Measurements from ENCODE around the gene CYP46A1. TPM values are rescaled to one million over a fixed set of nuclear protein-coding genes. Genes with fewer than 3 reads are reported as not detected.

CYP46A1 gene
- total RNA-seq, 3 donors from 2014 or later (not counting 1 experiment from before 2014, with no cell fraction given), result 0.09 to 0.45 (median 0.09) TPM

DNA sequence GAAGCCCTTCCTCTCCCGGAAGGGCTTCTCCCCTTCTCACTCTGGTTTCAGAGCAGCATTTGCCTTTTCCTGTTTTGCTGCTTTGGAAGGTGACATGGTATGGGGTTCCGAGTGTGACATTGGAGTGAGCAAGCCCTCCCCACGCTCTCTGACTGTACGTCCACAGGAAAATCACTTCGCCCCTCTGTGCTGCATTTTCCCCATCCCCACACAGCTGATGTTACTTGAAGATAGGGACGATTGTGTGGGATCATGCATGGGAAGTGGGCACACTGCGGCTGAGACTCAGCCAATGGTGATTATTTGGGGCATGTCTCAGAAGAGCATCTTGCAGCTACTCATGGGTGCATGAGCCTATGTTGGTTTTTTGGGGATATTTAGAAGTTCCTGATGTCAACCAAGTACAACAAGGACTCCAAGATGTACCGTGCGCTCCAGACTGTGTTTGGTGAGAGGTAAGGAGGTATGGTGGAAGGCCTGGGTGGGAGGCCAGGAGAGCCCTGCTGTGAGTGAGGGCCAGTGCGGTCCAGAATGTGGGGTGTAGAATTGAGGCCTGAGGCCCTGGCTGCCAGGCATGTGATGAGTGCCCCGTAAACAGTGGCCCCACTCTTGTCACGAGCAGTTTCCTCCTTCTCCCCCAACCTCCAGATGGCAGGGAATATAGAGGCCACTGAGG, 15.1 kb downstream of the CYP46A1 start:
- Histone ChIP-seq H3K27me3 (ENCODE audit: control insufficient read depth, insufficient read depth, low read length) (no peaks in the 10 kb centered on the region), H3K9me3 (ENCODE audit: control insufficient read depth, insufficient read depth, low read length) (peaks cover 10% of the 10 kb centered on the region), H3K36me3 (ENCODE audit: control insufficient read depth, insufficient read depth, low read length) (no peaks in the 10 kb centered on the region), H3K4me3 (ENCODE audit: low read length) (no peak overlapping the region), H3K4me1 (ENCODE audit: control insufficient read depth, insufficient read depth, low read length) (peaks cover 8% of the 10 kb centered on the region), H3K27ac (ENCODE audit: low read length) (no peak overlapping the region)
- Mint-ChIP-seq H3K36me3 (peaks cover 15% of the 10 kb centered on the region), H3K4me3 (no peak overlapping the region), H3K27me3 (ENCODE audit: low read depth in 2 of 2) (peaks cover 25 to 40% of the 10 kb centered on the region in 2 donors), H3K27ac (no peak overlapping the region), H3K4me1 (peaks cover 0 to 5% of the 10 kb centered on the region in 2 donors), H3K9me3 (peaks cover 7 to 8% of the 10 kb centered on the region in 2 donors)
- DNase-seq, result no peak
- no peak for ATAC-seq
- 70% methylated on average over 11 of the region's 12 CpGs for WGBS (ENCODE audit: insufficient coverage)
- TF ChIP-seq, protein P1, sequence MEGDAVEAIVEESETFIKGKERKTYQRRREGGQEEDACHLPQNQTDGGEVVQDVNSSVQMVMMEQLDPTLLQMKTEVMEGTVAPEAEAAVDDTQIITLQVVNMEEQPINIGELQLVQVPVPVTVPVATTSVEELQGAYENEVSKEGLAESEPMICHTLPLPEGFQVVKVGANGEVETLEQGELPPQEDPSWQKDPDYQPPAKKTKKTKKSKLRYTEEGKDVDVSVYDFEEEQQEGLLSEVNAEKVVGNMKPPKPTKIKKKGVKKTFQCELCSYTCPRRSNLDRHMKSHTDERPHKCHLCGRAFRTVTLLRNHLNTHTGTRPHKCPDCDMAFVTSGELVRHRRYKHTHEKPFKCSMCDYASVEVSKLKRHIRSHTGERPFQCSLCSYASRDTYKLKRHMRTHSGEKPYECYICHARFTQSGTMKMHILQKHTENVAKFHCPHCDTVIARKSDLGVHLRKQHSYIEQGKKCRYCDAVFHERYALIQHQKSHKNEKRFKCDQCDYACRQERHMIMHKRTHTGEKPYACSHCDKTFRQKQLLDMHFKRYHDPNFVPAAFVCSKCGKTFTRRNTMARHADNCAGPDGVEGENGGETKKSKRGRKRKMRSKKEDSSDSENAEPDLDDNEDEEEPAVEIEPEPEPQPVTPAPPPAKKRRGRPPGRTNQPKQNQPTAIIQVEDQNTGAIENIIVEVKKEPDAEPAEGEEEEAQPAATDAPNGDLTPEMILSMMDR (IDR thresholded peaks at IDR 0.05), result no peak
- intact Hi-C loops (cut with micrococcal nuclease), result no loop called here

DNA sequence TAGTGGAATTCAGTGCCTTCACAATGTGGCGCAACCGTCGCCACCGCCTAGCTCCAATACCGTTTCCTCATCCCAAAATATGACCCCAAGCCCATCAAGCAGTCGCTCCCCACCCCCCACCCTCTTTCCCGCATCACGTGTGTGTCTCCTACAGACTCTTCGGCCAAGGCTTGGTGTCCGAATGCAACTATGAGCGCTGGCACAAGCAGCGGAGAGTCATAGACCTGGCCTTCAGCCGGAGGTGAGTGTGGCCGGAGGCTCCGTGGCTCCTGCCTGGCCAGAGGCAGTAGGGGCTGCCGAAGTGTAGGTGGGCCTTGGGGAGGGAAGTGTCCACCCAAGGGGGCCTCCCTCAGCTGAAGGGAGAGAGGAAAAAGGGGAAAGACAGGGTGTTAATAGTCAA, 15.8 kb downstream of the CYP46A1 start:
- Mint-ChIP-seq H3K27ac (no peak overlapping the region), H3K4me1 (peaks cover 0 to 5% of the 10 kb centered on the region in 2 donors), H3K4me3 (no peak overlapping the region), H3K9me3 (peaks cover 7 to 8% of the 10 kb centered on the region in 2 donors), H3K36me3 (peaks cover 18% of the 10 kb centered on the region), H3K27me3 (ENCODE audit: low read depth in 2 of 2) (peaks cover 27 to 34% of the 10 kb centered on the region in 2 donors)
- ATAC-seq (no peak), DNase-seq (no peak)
- 95% methylated on average over 16 of the region's 16 CpGs for WGBS (ENCODE audit: insufficient coverage)
- H3K27ac ChIP-seq (ENCODE audit: low read length), result no peak overlapping the region
- no peaks in the 10 kb centered on the region for H3K36me3 ChIP-seq (ENCODE audit: control insufficient read depth, insufficient read depth, low read length)
- peaks cover 10% of the 10 kb centered on the region for H3K9me3 ChIP-seq (ENCODE audit: control insufficient read depth, insufficient read depth, low read length)
- TF ChIP-seq, protein P1 (IDR thresholded peaks at IDR 0.05), result no peak
- intact Hi-C loops (cut with micrococcal nuclease), result no loop called here
- H3K4me3 ChIP-seq (ENCODE audit: low read length), result no peak overlapping the region
- peaks cover 8% of the 10 kb centered on the region for H3K4me1 ChIP-seq (ENCODE audit: control insufficient read depth, insufficient read depth, low read length)
- H3K27me3 ChIP-seq (ENCODE audit: control insufficient read depth, insufficient read depth, low read length), result no peaks in the 10 kb centered on the region

DNA sequence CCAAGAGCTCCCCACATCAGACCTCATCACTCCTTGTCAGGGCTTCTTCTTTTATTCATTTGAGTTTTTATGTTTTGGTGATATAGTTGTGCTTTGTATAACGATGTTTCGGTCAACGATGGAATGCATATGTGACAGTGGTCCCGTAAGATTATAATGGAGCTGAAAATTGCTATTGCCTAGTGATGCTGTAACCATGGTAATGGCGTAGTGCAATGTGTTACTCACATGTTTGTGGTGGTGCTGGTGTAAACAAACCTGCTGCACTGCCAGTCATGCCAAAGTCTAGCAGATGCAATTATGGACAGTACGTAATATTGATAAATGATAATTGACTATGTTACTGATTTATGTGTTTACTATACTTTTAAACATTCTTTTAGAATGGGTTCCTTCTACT, 16.3 kb downstream of the CYP46A1 start:
- Mint-ChIP-seq H3K9me3 (peaks cover 7 to 8% of the 10 kb centered on the region in 2 donors), H3K27me3 (ENCODE audit: low read depth in 2 of 2) (peaks cover 26 to 31% of the 10 kb centered on the region in 2 donors), H3K4me3 (no peak overlapping the region)

More for the DNA sequence above, 16.3 kb downstream of the CYP46A1 start:
- no peak overlapping the region for H3K4me3 ChIP-seq (ENCODE audit: low read length)
- Mint-ChIP-seq H3K36me3 (peaks cover 18% of the 10 kb centered on the region), H3K27ac (no peak overlapping the region), H3K4me1 (peaks cover 0 to 5% of the 10 kb centered on the region in 2 donors)
- ATAC-seq, result no peak
- DNase-seq, result no peak
- TF ChIP-seq, protein P1 (IDR thresholded peaks at IDR 0.05), result no peak
- intact Hi-C loops (cut with micrococcal nuclease), result no loop called here
- H3K9me3 ChIP-seq (ENCODE audit: control insufficient read depth, insufficient read depth, low read length), result peaks cover 10% of the 10 kb centered on the region
- no peaks in the 10 kb centered on the region for H3K36me3 ChIP-seq (ENCODE audit: control insufficient read depth, insufficient read depth, low read length)
- 97% methylated on average over 5 of the region's 6 CpGs for WGBS (ENCODE audit: insufficient coverage)
- H3K4me1 ChIP-seq (ENCODE audit: control insufficient read depth, insufficient read depth, low read length), result peaks cover 8% of the 10 kb centered on the region
- H3K27me3 ChIP-seq (ENCODE audit: control insufficient read depth, insufficient read depth, low read length), result no peaks in the 10 kb centered on the region
- no peak overlapping the region for H3K27ac ChIP-seq (ENCODE audit: low read length)
